Osteoblast (primary cell): ENCODE data around the gene PIP5K1B. TPM values are rescaled to one million over a fixed set of nuclear protein-coding genes. Genes with fewer than 3 reads are reported as not detected.

ENCODE experiments used
- DNase-seq: peaks from one replicate; pipeline ENCODE4 v3.0.0; 2011; ENCODE audit warnings: low spot score, mixed read lengths; ENCODE audit not compliant: insufficient read length; ENCODE audit errors: missing footprints
- H2AFZ ChIP-seq: 2 replicates; pipeline ENCODE4 v1.6.0; 2011; ENCODE audit warnings: mild to moderate bottlenecking, low read length
- H3K27ac ChIP-seq: 2 replicates; pipeline ENCODE4 v1.5.1; 2011; ENCODE audit warnings: mild to moderate bottlenecking, low read depth, low read length, moderate library complexity
- H3K27me3 ChIP-seq: 2 replicates; pipeline ENCODE4 v1.6.0; 2012; ENCODE audit warnings: mild to moderate bottlenecking, control low read depth, inconsistent platforms, low read length, moderate library complexity; ENCODE audit not compliant: insufficient read depth
- H3K36me3 ChIP-seq: 2 replicates; pipeline ENCODE4 v1.5.1; 2011; ENCODE audit warnings: mild to moderate bottlenecking, low read length, control low read depth, moderate library complexity; ENCODE audit not compliant: insufficient read depth
- H3K4me1 ChIP-seq: 2 replicates; pipeline ENCODE4 v1.5.1; 2011; ENCODE audit warnings: mild to moderate bottlenecking, low read length, control low read depth, moderate library complexity; ENCODE audit not compliant: insufficient read depth
- H3K4me2 ChIP-seq: 2 replicates; pipeline ENCODE4 v1.6.0; 2011; ENCODE audit warnings: mild to moderate bottlenecking, low read length; ENCODE audit not compliant: insufficient read depth
- H3K4me3 ChIP-seq: fragments of 200-600 bp; sonication (generic); 3 replicates; pipeline ENCODE4 v1.5.1; 2012; ENCODE audit warnings: mild to moderate bottlenecking, low read length, inconsistent platforms; ENCODE audit not compliant: insufficient read depth
- H3K79me2 ChIP-seq: 2 replicates; pipeline ENCODE4 v1.6.0; 2012; ENCODE audit warnings: mild to moderate bottlenecking, low read length, control low read depth, inconsistent platforms; ENCODE audit not compliant: insufficient read depth
- H3K9me3 ChIP-seq: 2 replicates; pipeline ENCODE4 v1.5.1; 2011; ENCODE audit warnings: low read depth, low read length, control low read depth
- H4K20me1 ChIP-seq: 2 replicates; pipeline ENCODE4 v1.6.0; 2012; ENCODE audit warnings: mild to moderate bottlenecking, low read length, control low read depth; ENCODE audit not compliant: insufficient read depth
- CTCF ChIP-seq: IDR thresholded peaks from 2 replicates; pipeline ENCODE4 v1.5.1; 2011; ENCODE audit warnings: mild to moderate bottlenecking, low read depth, low read length, moderate library complexity; ENCODE audit errors: extremely low read depth
- total RNA-seq: library from RNA; depleted of rRNA; stranded (reverse); fragments of >200 nt; gene quantifications from 2 replicates; pipeline ENCODE4 v1.2.3, GENCODE V29; 2012

Gene PIP5K1B
- total RNA-seq, 1 donor, result not detected

- no peaks in the 10 kb centered on the region for H3K4me1 ChIP-seq
- H3K27ac ChIP-seq, result no peak overlapping the region
- no peak for DNase-seq
Observed at GRCh38 chr9:69004836-69005235, 299.8 kb downstream of the PIP5K1B start.

GRCh38 chr9:69009708-69010107 is 304.7 kb downstream of the PIP5K1B start:
- H3K79me2 ChIP-seq, result no peaks in the 10 kb centered on the region
- H3K27ac ChIP-seq, result no peak overlapping the region
- no peak overlapping the region for H3K4me3 ChIP-seq
- no peak overlapping the region for H3K4me2 ChIP-seq
- H3K36me3 ChIP-seq, result no peaks in the 10 kb centered on the region
- TF ChIP-seq CTCF, result no peak
- DNase-seq, result no peak
- H3K9me3 ChIP-seq, result no peaks in the 10 kb centered on the region
- H2AFZ ChIP-seq, result no peak overlapping the region
- H3K4me1 ChIP-seq, result no peaks in the 10 kb centered on the region
- no peaks in the 10 kb centered on the region for H4K20me1 ChIP-seq
- H3K27me3 ChIP-seq, result peaks cover 3% of the 10 kb centered on the region

More at GRCh38 chr9:69004836-69005235, 299.8 kb downstream of the PIP5K1B start:
- Histone ChIP-seq H3K36me3 (no peaks in the 10 kb centered on the region), H3K4me2 (no peak overlapping the region), H3K27me3 (peaks cover 3% of the 10 kb centered on the region), H3K4me3 (no peak overlapping the region), H3K79me2 (no peaks in the 10 kb centered on the region), H4K20me1 (no peaks in the 10 kb centered on the region), H3K9me3 (no peaks in the 10 kb centered on the region), H2AFZ (no peak overlapping the region)
- no peak for TF ChIP-seq CTCF

- Histone ChIP-seq H2AFZ (no peak overlapping the region), H3K79me2 (no peaks in the 10 kb centered on the region), H3K27me3 (no peaks in the 10 kb centered on the region), H3K9me3 (no peaks in the 10 kb centered on the region), H4K20me1 (no peaks in the 10 kb centered on the region), H3K27ac (no peak overlapping the region), H3K4me2 (no peak overlapping the region), H3K36me3 (no peaks in the 10 kb centered on the region), H3K4me1 (no peaks in the 10 kb centered on the region), H3K4me3 (no peak overlapping the region)
- no peak for TF ChIP-seq CTCF
- no peak for DNase-seq
Observed at GRCh38 chr9:69012696-69013381, 307.8 kb downstream of the PIP5K1B start.

- no peaks in the 10 kb centered on the region for H3K79me2 ChIP-seq
- H3K4me2 ChIP-seq, result no peak overlapping the region
- TF ChIP-seq CTCF, result no peak
- no peak overlapping the region for H3K4me3 ChIP-seq
- no peak overlapping the region for H2AFZ ChIP-seq
- no peak for DNase-seq
- H3K27me3 ChIP-seq, result no peaks in the 10 kb centered on the region
- H3K27ac ChIP-seq, result no peak overlapping the region
- H3K4me1 ChIP-seq, result no peaks in the 10 kb centered on the region
- H3K36me3 ChIP-seq, result no peaks in the 10 kb centered on the region
- H3K9me3 ChIP-seq, result no peaks in the 10 kb centered on the region
- no peaks in the 10 kb centered on the region for H4K20me1 ChIP-seq
Observed at GRCh38 chr9:69013382-69013727, 308.3 kb downstream of the PIP5K1B start.
